ENCODE results near the gene LCN12.

The LCN12 gene

GRCh38 chr9:136945333-136946227, 6.5 kb upstream of the LCN12 start:
- no peak for TF ChIP-seq GATA3 (IDR thresholded peaks at IDR 0.05; ENCODE audit: low read depth, low read length)
- no peak for TF ChIP-seq GATA2 (IDR thresholded peaks at IDR 0.05; ENCODE audit: low read depth, low read length)

GRCh38 chr9:136946228-136947027, 5.6 kb upstream of the LCN12 start:
- TF ChIP-seq GATA3 (IDR thresholded peaks at IDR 0.05; ENCODE audit: low read depth, low read length): no peak
- no peak for TF ChIP-seq GATA2 (IDR thresholded peaks at IDR 0.05; ENCODE audit: low read depth, low read length)

- TF ChIP-seq GATA2 (IDR thresholded peaks at IDR 0.05; ENCODE audit: low read depth, low read length) (no peak), GATA3 (IDR thresholded peaks at IDR 0.05; ENCODE audit: low read depth, low read length) (no peak)
These were observed 4.8 kb upstream of the LCN12 start for GRCh38 chr9:136947028-136947891.

- no peak for TF ChIP-seq GATA3 (IDR thresholded peaks at IDR 0.05; ENCODE audit: low read depth, low read length)
- no peak for TF ChIP-seq GATA2 (IDR thresholded peaks at IDR 0.05; ENCODE audit: low read depth, low read length)
These were observed 4.0 kb upstream of the LCN12 start for GRCh38 chr9:136947955-136948510.

GRCh38 chr9:136949239-136949816, 2.7 kb upstream of the LCN12 start:
- no peak for TF ChIP-seq GATA2 (IDR thresholded peaks at IDR 0.05; ENCODE audit: low read depth, low read length)
- TF ChIP-seq GATA3 (IDR thresholded peaks at IDR 0.05; ENCODE audit: low read depth, low read length): no peak

GRCh38 chr9:136949817-136950655, 2.0 kb upstream of the LCN12 start:
- no peak for TF ChIP-seq GATA2 (IDR thresholded peaks at IDR 0.05; ENCODE audit: low read depth, low read length)
- no peak for TF ChIP-seq GATA3 (IDR thresholded peaks at IDR 0.05; ENCODE audit: low read depth, low read length)

- TF ChIP-seq GATA2 (IDR thresholded peaks at IDR 0.05; ENCODE audit: low read depth, low read length) (no peak), GATA3 (IDR thresholded peaks at IDR 0.05; ENCODE audit: low read depth, low read length) (no peak)
These were observed 1.3 kb upstream of the LCN12 start for GRCh38 chr9:136950656-136951276.

- TF ChIP-seq GATA2 (IDR thresholded peaks at IDR 0.05; ENCODE audit: low read depth, low read length): no peak
- TF ChIP-seq GATA3 (IDR thresholded peaks at IDR 0.05; ENCODE audit: low read depth, low read length): no peak
These were observed 313 bp downstream of the LCN12 start for GRCh38 chr9:136952321-136952850.

- TF ChIP-seq GATA3 (IDR thresholded peaks at IDR 0.05; ENCODE audit: low read depth, low read length) (no peak), GATA2 (IDR thresholded peaks at IDR 0.05; ENCODE audit: low read depth, low read length) (no peak)
These were observed 1.1 kb downstream of the LCN12 start for GRCh38 chr9:136952876-136953770.

GRCh38 chr9:136953771-136954269, 1.7 kb downstream of the LCN12 start:
- TF ChIP-seq GATA2 (IDR thresholded peaks at IDR 0.05; ENCODE audit: low read depth, low read length) (no peak), GATA3 (IDR thresholded peaks at IDR 0.05; ENCODE audit: low read depth, low read length) (no peak)

All from SH-SY5Y (cell line).